HEK293 (cell line): ENCODE data around the gene AK8.
A peak's percentile ranks its signal among the peaks of the same experiment; 100 is the strongest.

ENCODE experiments used
- CTCF ChIA-PET: fragments of 350-600 bp; formaldehyde crosslinking; extraction: SDS; loops from one replicate; lab custom pipeline; 2021; ENCODE audit warnings: antibody characterized with exemption; lab: Yijun Ruan, JAX
- POLR2A ChIA-PET: fragments of 300-600 bp; formaldehyde crosslinking; extraction: SDS; loops from one replicate; lab custom pipeline; 2020; ENCODE audit warnings: antibody characterized with exemption, inconsistent platforms; lab: Yijun Ruan, JAX
- H3K27ac ChIP-seq: fragments of 200-500 bp; sonication (Bioruptor generic); 2 replicates; pipeline ENCODE4 v1.5.1; 2014; ENCODE audit warnings: low read depth, low read length, control low read depth, inconsistent platforms; ENCODE audit errors: extremely low read depth
- H3K36me3 ChIP-seq, 2 experiments: fragments of 200-500 bp in 1 of 2; sonication (Bioruptor generic) in 1 of 2; 1 replicate in 1 of 2; 2 replicates in 1 of 2; pipeline ENCODE4 v1.5.1; 2014 to 2017; ENCODE audit warnings: inconsistent platforms in 2 of 2, low read length in 2 of 2; ENCODE audit not compliant: control insufficient read depth in 2 of 2, insufficient read depth in 1 of 2
- H3K4me1 ChIP-seq: fragments of 200-500 bp; sonication (Bioruptor generic); 2 replicates; pipeline ENCODE4 v1.5.1; 2014; ENCODE audit warnings: mild to moderate bottlenecking, low read length, inconsistent platforms; ENCODE audit not compliant: control insufficient read depth, insufficient read depth
- H3K4me3 ChIP-seq: 2 replicates; pipeline ENCODE4 v1.5.1; 2011; ENCODE audit warnings: low read depth, mild to moderate bottlenecking, control low read depth, low read length, moderate library complexity
- H3K9me3 ChIP-seq: fragments of 200-500 bp; sonication (Bioruptor generic); 2 replicates; pipeline ENCODE4 v1.5.1; 2014; ENCODE audit warnings: low read depth, low read length, inconsistent platforms; ENCODE audit not compliant: control insufficient read depth, insufficient read depth
- EGR2 ChIP-seq: fragments of 450-650 bp; formaldehyde crosslinking; IDR thresholded peaks from 2 replicates; pipeline ENCODE4 v1.5.1; 2016; ENCODE audit warnings: low read depth, missing biosample characterization, missing genetic modification characterization
- KLF1 ChIP-seq: fragments of 450-650 bp; formaldehyde crosslinking; IDR thresholded peaks from 2 replicates; pipeline ENCODE4 v1.5.1; 2016; ENCODE audit warnings: missing biosample characterization, missing genetic modification characterization
- MYNN ChIP-seq: fragments of 450-650 bp; formaldehyde crosslinking; IDR thresholded peaks from 2 replicates; pipeline ENCODE4 v1.5.1; 2016; ENCODE audit warnings: missing biosample characterization, missing genetic modification characterization, borderline replicate concordance
- SP2 ChIP-seq: fragments of 450-650 bp; formaldehyde crosslinking; IDR thresholded peaks from 2 replicates; pipeline ENCODE4 v1.5.1; 2016; ENCODE audit warnings: missing biosample characterization, missing genetic modification characterization
- SP3 ChIP-seq: fragments of 450-650 bp; formaldehyde crosslinking; IDR thresholded peaks from 2 replicates; pipeline ENCODE4 v1.5.1; 2016; ENCODE audit warnings: missing biosample characterization, missing genetic modification characterization
- ZBTB17 ChIP-seq: fragments of 450-650 bp; formaldehyde crosslinking; IDR thresholded peaks from 2 replicates; pipeline ENCODE4 v1.5.1; 2016; ENCODE audit warnings: missing biosample characterization, missing genetic modification characterization
- ZBTB20 ChIP-seq: fragments of 450-650 bp; formaldehyde crosslinking; IDR thresholded peaks from 2 replicates; pipeline ENCODE4 v1.5.1; 2016; ENCODE audit warnings: missing biosample characterization, missing genetic modification characterization
- ZBTB21 ChIP-seq: fragments of 450-650 bp; formaldehyde crosslinking; IDR thresholded peaks from 2 replicates; pipeline ENCODE4 v1.5.1; 2017; ENCODE audit warnings: missing biosample characterization, missing genetic modification characterization
- ZFP3 ChIP-seq: fragments of 450-650 bp; formaldehyde crosslinking; IDR thresholded peaks from 2 replicates; pipeline ENCODE4 v1.5.1; 2016; ENCODE audit warnings: low read depth, missing biosample characterization, missing genetic modification characterization
- ZNF138 ChIP-seq: fragments of 450-650 bp; formaldehyde crosslinking; IDR thresholded peaks from 2 replicates; pipeline ENCODE4 v1.5.1; 2016; ENCODE audit warnings: missing biosample characterization, missing genetic modification characterization, borderline replicate concordance
- ZNF23 ChIP-seq: fragments of 450-650 bp; formaldehyde crosslinking; IDR thresholded peaks from 2 replicates; pipeline ENCODE4 v1.5.1; 2016; ENCODE audit warnings: missing biosample characterization, missing genetic modification characterization, borderline replicate concordance
- ZNF311 ChIP-seq: fragments of 450-650 bp; formaldehyde crosslinking; IDR thresholded peaks from 2 replicates; pipeline ENCODE4 v1.5.1; 2017; ENCODE audit warnings: missing biosample characterization, missing genetic modification characterization, borderline replicate concordance
- ZNF335 ChIP-seq: fragments of 450-650 bp; formaldehyde crosslinking; conservative IDR thresholded peaks from 2 replicates; pipeline ENCODE4 v1.5.1; 2016; ENCODE audit warnings: missing biosample characterization, missing genetic modification characterization
- ZNF354C ChIP-seq: fragments of 450-650 bp; formaldehyde crosslinking; IDR thresholded peaks from 2 replicates; pipeline ENCODE4 v1.5.1; 2016; ENCODE audit warnings: missing biosample characterization, missing genetic modification characterization, low read depth, borderline replicate concordance
- ZNF366 ChIP-seq: fragments of 450-650 bp; formaldehyde crosslinking; conservative IDR thresholded peaks from 2 replicates; pipeline ENCODE4 v1.5.1; 2016; ENCODE audit warnings: missing biosample characterization, missing genetic modification characterization
- ZNF37A ChIP-seq: fragments of 450-650 bp; IDR thresholded peaks from 2 replicates; pipeline ENCODE4 v1.5.1; 2018; ENCODE audit warnings: missing biosample characterization, missing genetic modification characterization
- ZNF521 ChIP-seq: fragments of 450-650 bp; formaldehyde crosslinking; IDR thresholded peaks from 2 replicates; pipeline ENCODE4 v1.5.1; 2017; ENCODE audit warnings: missing biosample characterization, mild to moderate bottlenecking, missing genetic modification characterization
- ZNF544 ChIP-seq: fragments of 450-650 bp; formaldehyde crosslinking; IDR thresholded peaks from 2 replicates; pipeline ENCODE4 v1.5.0; 2017; ENCODE audit warnings: missing biosample characterization, missing genetic modification characterization
- ZNF555 ChIP-seq: fragments of 450-650 bp; formaldehyde crosslinking; conservative IDR thresholded peaks from 2 replicates; pipeline ENCODE4 v1.5.1; 2017; ENCODE audit warnings: missing biosample characterization, mild to moderate bottlenecking, missing genetic modification characterization, inconsistent platforms
- ZNF561 ChIP-seq: fragments of 450-650 bp; IDR thresholded peaks from 2 replicates; pipeline ENCODE4 v1.5.1; 2018; ENCODE audit warnings: missing biosample characterization, missing genetic modification characterization, borderline replicate concordance
- ZNF624 ChIP-seq: fragments of 450-650 bp; formaldehyde crosslinking; IDR thresholded peaks from 2 replicates; pipeline ENCODE4 v1.5.1; 2017; ENCODE audit warnings: missing biosample characterization, missing genetic modification characterization
- ZNF776 ChIP-seq: fragments of 450-650 bp; formaldehyde crosslinking; IDR thresholded peaks from 2 replicates; pipeline ENCODE4 v1.5.0; 2017; ENCODE audit warnings: missing biosample characterization, missing genetic modification characterization, borderline replicate concordance
- TF ChIP-seq, protein P1 (sequence below): fragments of 450-650 bp; formaldehyde crosslinking; IDR thresholded peaks from 2 replicates; pipeline ENCODE4 v1.5.1; 2016; ENCODE audit warnings: missing biosample characterization, missing genetic modification characterization, borderline replicate concordance
- TF ChIP-seq, protein P2 (sequence below): fragments of 450-650 bp; formaldehyde crosslinking; IDR thresholded peaks from 2 replicates; pipeline ENCODE4 v1.5.1; 2016; ENCODE audit warnings: missing biosample characterization, missing genetic modification characterization
- TF ChIP-seq, protein P3 (sequence below): IDR thresholded peaks from 2 replicates; pipeline ENCODE4 v1.6.1; 2011; ENCODE audit warnings: mild to moderate bottlenecking, low read depth, low read length, borderline replicate concordance

The AK8 gene

DNA sequence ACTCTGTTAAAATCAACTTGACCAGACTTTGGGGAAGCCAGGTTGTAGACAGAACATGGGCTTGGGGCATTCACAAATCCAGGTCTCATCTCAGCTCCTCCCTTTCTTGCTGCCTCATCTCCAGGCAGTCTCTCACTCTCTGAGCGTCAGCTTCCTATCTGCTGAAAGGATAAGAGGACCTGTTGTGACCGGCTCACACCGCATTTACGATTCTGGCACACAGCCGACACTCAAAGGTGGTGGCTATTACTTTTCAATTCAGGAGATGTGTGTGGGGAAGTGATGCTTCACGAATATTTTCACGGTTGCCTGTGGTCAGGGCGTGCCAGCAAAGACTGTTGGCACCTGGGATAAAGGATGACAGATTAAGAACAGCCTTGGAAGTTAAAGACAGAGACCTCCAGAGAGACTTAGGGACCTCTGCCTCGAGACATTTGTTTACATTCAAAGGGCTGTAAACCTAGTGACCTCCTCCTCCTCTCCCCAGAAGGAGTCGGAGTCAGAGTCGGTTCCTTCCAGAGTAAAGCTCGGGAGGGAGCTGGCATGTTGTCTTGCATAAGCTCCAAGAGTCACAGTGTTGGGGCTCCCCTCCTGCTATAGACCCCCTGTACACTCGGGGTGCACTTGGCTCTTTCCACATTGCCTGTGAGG is 83.2 kb downstream of the AK8 start (continued):
- TF ChIP-seq ZBTB17 (tag by site-specific recombination) (peak; percentile 30; the same call in 1 of the 2 replicates), ZNF624 (tag by site-specific recombination) (no peak), ZNF335 (0 out of 2 replicates have a peak, but pooled peaks have one; percentile 31), ZNF366 (tag by site-specific recombination) (peak; percentile 27; the same call in 1 of the 2 replicates), KLF1 (tag by site-specific recombination) (peak; percentile 61), ZNF561 (tag by site-specific recombination) (0 out of 2 replicates have a peak, but pooled peaks have one; percentile 36), ZNF776 (tag by site-specific recombination) (no peak), ZNF544 (tag by site-specific recombination) (no peak), MYNN (tag by site-specific recombination) (no peak), ZNF37A (tag by site-specific recombination) (no peak)
- TF ChIP-seq, protein P1, sequence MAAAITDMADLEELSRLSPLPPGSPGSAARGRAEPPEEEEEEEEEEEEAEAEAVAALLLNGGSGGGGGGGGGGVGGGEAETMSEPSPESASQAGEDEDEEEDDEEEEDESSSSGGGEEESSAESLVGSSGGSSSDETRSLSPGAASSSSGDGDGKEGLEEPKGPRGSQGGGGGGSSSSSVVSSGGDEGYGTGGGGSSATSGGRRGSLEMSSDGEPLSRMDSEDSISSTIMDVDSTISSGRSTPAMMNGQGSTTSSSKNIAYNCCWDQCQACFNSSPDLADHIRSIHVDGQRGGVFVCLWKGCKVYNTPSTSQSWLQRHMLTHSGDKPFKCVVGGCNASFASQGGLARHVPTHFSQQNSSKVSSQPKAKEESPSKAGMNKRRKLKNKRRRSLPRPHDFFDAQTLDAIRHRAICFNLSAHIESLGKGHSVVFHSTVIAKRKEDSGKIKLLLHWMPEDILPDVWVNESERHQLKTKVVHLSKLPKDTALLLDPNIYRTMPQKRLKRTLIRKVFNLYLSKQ = no peak

DNA sequence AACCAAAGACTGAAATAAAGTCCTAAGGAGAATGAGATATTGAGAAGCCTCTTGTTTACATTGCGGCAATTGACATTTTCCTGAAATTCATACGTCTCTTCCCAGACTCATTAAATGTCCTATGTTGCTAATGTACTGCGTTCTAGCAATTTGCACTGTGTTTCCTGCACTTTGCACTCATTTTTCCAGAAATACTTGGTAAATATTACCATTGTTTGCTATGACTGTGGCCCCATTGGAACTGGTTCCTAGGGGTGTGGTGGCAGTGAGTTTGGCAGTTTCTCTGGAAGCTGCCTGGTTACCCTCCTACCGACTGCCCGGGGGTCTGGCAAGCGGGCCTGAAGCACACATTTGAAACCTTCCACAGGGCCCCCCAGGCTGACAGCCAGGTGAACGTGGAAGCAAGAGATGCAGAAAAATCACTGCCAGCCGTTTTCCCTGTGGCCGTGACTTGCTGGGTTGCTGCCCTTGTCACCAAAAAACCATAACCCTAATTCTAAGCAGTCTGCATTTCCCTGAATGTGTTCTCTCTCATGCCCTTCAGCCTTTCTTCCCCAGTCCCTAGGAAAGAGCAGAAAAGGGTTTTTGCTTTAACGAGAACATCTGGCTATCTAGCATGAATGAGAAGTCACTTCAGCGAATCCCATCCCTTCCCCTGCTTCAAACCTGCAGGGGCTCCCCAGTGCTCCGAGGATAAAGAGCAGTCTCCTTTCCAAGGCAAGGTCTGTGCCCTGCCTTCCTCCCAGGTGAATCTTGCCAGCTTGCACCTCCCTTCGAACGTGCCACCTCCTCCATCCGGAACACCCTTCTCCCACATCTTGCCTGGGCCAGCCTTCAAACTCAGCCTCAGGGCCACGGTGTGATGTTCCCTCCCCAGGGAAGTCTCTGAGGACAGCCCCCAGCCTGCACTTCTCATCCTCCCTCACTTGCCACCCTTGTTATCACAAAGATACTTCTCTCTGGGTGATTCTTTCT is 84.2 kb downstream of the AK8 start:
- Histone ChIP-seq H3K4me1 (peaks cover 2% of the 10 kb centered on the region; the same call in 1 of the 2 replicates), H3K36me3 (no peaks in the 10 kb centered on the region), H3K9me3 (no peaks in the 10 kb centered on the region), H3K4me3 (no peak overlapping the region), H3K27ac (no peak overlapping the region)
- no peak for TF ChIP-seq SP3
- no peak for TF ChIP-seq ZBTB20 (tag by site-specific recombination)
- TF ChIP-seq ZNF311 (tag by site-specific recombination) = no peak
- CTCF ChIA-PET = interaction anchor here (0.6 kb wide), 1 partner anchor 219 kb away, joined by 3 read pairs; no protein-coding TSS in a partner anchor
- POLR2A ChIA-PET = no interaction called here

DNA sequence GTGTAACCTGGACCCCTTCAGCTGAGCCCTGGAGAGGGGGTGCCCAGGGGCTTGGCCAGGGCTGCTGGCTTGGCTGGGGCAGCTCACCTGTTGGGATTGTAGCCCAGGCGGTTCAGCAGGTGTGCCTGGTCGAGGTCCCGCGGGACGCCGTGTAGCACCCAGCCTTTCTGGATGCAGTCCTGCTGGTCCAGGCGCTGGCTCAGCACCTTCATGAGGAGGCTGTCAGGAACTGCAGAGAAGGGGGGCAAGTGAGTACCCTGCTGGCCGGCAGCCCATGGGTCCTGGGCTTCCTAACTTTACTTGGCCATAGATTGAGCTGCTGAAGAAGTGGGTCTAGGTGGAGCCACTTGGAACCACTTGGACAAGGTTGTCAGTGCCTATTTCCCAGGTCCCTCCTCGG is 85.5 kb downstream of the AK8 start:
- Histone ChIP-seq H3K4me3 (no peak overlapping the region), H3K36me3 (no peaks in the 10 kb centered on the region), H3K27ac (no peak overlapping the region), H3K4me1 (no peaks in the 10 kb centered on the region), H3K9me3 (no peaks in the 10 kb centered on the region)
- ChIA-PET POLR2A (no interaction called here), CTCF (no interaction called here)
- TF ChIP-seq, protein P1 = no peak
- TF ChIP-seq ZNF555 (no peak), EGR2 (tag by site-specific recombination) (no peak), ZNF138 (no peak), ZNF354C (tag by site-specific recombination) (no peak), ZFP3 (tag by site-specific recombination) (no peak), ZBTB21 (tag by site-specific recombination) (no peak), ZNF23 (tag by site-specific recombination) (no peak), ZNF521 (no peak), ZNF544 (tag by site-specific recombination) (no peak), SP2 (tag by site-specific recombination) (no peak)
- TF ChIP-seq, protein P2, sequence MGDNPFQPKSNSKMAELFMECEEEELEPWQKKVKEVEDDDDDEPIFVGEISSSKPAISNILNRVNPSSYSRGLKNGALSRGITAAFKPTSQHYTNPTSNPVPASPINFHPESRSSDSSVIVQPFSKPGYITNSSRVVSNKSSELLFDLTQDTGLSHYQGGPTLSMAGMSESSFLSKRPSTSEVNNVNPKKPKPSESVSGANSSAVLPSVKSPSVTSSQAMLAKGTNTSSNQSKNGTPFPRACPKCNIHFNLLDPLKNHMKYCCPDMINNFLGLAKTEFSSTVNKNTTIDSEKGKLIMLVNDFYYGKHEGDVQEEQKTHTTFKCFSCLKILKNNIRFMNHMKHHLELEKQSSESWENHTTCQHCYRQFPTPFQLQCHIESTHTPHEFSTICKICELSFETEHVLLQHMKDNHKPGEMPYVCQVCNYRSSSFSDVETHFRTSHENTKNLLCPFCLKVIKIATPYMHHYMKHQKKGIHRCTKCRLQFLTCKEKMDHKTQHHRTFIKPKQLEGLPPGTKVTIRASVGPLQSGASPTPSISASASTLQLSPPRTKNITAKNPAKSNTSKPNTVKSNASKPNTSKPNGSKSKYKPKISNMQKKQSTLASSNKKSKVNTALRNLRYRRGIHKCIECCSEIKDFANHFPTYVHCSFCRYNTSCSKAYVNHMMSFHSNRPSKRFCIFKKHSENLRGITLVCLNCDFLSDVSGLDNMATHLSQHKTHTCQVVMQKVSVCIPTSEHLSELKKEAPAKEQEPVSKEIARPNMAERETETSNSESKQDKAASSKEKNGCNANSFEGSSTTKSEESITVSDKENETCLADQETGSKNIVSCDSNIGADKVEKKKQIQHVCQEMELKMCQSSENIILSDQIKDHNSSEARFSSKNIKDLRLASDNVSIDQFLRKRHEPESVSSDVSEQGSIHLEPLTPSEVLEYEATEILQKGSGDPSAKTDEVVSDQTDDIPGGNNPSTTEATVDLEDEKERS (tag by site-specific recombination) = no peak
- TF ChIP-seq, protein P3, sequence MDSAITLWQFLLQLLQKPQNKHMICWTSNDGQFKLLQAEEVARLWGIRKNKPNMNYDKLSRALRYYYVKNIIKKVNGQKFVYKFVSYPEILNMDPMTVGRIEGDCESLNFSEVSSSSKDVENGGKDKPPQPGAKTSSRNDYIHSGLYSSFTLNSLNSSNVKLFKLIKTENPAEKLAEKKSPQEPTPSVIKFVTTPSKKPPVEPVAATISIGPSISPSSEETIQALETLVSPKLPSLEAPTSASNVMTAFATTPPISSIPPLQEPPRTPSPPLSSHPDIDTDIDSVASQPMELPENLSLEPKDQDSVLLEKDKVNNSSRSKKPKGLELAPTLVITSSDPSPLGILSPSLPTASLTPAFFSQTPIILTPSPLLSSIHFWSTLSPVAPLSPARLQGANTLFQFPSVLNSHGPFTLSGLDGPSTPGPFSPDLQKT = no peak
